HG03342 (cell line): ENCODE results near the gene PSMC3IP.

Experiments
- ATAC-seq: cut with Tn5 transposase; IDR thresholded peaks from one replicate; pipeline ENCODE4 v1.9.1; 2021; ENCODE audit warnings: mild to moderate bottlenecking, moderate library complexity; ENCODE audit not compliant: unreplicated experiment

Gene PSMC3IP

DNA sequence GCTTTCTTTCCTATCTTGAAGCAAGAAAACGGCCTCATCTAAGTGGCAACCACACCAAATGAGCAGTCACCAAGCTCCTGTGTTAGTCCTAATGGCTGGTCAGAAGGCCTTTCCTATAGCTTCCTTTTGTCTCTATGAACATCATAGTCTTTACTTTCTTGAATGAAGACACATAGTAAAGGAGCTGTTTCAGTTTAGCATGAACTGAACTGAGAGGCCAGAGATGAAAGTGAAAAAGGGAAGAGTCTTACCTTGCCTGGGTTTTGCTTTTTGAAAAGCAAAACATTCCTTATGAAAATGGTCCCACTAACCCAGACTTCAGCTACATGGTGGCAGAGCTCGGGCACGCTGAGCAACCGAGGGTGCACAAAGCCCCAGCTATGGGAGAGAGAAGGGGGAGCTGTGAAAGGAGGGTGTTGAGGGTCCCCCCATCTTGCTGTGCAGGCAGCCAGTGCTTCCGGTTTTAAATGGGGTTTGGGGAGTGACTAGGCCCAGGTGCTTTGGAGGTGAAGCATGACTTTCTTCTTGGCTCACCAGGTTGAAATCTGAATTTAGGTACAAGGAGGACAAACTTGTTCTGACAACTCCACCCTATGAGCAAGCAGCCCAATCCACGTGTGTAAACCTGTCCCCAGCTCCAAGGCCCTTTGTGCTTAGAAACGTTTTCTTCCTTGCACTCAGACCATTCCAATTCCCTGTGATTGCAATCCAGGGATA, 9.1 kb upstream of the PSMC3IP start:
- no peak for ATAC-seq

DNA sequence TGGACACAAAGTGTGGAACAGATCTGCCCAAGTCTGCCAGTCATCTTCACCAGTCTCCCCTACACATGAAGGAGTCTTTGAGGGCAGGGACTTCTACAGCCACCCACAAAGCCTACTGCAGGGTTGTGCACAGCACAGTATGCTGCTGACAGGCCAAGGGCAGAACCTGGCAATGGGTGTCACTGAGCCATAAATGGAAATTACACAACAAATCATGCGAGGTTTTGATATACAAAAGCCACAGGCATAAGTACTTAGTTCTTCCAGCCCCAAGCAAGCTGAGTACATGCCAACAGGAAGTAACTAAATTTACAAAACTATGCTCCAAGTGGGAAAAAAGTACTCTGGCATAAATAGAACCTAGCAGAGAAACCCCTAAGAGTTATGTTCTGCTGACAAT, 7.8 kb upstream of the PSMC3IP start:
- ATAC-seq, result no peak

DNA sequence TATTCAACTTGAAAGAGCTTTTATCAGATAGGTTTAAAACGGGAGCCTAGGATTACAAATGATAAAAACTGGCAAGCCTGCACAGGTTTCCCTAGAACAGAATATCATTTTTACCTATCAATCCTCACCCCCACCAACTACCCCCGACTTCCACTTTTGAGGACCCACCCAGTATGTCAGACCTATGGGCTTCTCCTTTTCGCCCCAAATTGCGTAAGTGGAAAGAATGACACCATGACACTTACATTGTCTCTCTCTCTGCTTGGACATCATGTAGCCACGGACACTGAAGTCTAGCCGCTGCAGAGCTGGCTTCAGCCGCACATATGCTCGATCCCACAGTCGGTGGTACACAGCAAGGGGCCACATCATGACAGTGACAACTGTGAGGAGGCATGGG, 7.4 kb upstream of the PSMC3IP start:
- no peak for ATAC-seq

DNA sequence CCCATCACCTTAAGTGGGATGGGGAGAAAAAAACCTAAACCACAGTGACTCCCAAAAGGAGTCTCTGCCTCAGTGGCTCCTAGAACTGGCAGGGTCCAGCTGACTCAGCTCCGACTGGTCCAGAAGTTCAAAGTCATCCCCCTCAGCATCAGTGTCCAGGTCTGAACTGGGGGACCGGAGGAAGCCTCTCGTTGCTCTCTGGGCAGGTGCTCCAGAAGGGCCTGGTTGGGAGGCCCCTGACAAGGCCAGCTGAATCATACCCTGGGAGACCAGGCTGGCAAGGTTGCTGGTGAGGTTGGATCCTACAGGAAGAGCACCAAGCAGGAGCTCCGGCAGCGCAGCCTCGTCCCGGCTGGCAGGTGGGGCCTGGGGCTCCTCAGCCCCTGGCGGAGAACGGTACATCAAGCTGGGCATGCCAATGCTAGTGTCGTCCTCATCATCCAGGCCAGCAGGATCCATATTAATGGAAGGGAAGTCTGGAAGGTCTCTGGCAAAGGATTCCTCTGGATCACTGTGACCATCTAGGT, 4.3 kb upstream of the PSMC3IP start:
- ATAC-seq, result no peak

DNA sequence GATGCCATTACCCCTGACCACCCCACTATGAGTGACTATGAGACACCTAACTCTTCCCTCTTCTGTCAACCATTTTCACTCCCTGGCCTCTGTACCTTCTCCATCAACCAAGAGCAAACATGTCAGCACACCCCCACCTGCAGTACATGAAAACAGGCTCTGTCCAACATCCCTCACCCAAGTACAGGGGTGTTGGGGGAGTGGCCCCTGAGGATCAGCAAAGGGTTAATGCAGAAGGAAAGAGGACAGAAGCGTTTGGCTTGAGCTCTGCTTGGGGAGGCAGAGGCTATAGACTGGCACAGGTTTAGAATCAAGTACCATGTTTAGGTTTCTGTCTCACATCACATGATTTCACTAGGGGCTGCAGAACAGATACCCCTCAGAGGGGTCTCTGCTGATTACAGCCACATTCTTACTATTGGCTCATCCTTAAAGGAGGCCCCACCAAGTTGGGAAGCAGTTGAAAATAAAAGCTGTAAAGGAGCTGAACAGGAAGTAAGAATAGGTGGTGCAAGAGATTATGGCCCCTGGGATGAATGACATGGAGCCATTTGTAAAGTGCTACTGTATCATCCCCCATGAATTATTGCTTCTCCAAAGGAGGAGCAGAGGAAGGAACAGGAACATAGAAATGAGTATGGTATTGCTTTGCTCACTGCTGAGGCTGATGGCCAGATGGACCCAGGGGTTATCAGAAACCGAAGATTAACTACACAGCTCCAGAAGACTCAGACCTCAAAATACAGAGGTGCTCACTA, 2.4 kb upstream of the PSMC3IP start:
- no peak for ATAC-seq

DNA sequence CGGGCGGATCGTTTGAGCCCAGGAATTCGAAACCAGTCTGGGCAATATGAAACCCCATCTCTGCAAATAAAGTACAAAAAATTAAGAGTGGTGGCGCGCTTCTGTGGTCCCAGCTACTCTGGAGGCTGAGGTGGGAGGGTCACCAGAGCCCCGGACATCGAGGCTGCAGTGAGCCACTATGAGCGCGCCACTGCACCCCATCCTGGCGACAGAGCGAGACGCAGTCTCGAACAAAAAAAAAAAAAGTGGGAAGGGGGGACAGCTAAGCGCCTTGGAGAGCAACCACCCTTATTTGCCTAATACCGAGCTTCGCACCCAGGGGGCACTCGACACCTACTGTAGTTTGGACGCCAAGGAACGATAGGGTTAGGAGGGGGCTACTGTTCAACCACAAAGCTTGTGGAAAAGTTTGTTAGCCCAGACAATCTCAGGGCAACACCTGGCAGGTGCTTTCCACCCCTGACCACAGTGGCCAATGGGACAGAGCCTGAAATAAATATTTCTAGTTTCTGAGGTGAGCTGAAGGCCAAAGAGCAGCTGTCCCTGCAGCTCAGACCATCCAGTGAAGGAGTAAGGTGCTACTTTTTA, 847 bp upstream of the PSMC3IP start:
- ATAC-seq, result peak; percentile 60

DNA sequence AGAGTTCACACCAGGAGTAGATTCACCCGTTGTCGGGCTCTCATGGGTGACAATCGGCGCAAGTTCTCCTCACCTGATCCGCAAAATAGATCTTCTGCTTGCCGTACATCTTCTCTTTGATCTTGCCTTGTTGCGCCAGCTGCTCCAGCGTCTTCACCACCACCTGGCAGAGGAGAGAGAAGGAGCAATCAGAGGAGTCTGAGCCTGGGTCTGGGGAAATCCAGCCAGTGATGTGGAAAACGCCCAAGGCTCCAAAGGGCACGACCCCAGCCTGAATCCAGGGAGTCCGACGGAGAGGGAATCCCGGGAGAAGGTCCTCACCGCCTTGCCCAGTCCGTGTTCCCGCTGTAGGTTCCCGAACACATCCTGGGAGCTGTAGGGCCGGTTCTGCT, 393 bp downstream of the PSMC3IP start:
- no peak for ATAC-seq

DNA sequence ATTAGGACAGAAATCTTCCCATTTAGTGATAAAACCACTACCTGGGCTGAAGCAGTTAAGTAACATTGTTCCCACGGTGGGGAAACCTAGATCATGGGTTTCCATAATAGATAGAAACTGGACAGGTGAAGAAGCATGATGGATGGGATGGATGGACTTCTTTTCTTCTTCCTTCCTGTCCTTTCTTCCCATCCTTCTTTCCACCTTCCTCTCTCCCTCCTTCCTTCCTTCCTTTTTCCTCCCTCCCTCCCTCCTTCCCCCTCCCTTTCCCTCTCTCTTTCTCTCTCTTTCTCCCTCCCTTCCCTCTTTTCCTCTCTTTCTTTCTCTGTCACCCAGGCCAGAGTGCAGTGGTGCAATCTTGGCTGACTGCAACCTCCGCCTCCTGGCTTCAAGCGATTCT, 3.1 kb downstream of the PSMC3IP start:
- ATAC-seq, result no peak

DNA sequence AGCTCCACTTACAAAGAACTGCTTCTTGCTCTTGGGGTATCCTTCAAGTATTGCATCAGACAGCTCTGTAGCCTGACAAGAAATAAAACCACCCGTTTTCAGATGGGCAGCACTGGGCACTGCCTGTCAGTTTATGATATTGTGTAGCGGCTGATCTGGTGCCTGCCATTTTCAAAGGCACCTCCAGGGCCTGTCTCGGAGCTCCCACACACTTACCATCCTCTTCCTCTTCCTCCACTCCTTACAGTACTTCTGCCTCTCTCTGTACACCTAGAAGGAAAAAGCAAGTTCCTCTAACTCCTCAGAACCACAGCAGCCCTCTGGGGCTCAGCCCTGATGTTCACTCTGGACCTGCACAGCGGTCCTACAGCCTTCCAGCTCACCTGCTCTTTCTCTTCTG, 4.4 kb downstream of the PSMC3IP start:
- no peak for ATAC-seq

DNA sequence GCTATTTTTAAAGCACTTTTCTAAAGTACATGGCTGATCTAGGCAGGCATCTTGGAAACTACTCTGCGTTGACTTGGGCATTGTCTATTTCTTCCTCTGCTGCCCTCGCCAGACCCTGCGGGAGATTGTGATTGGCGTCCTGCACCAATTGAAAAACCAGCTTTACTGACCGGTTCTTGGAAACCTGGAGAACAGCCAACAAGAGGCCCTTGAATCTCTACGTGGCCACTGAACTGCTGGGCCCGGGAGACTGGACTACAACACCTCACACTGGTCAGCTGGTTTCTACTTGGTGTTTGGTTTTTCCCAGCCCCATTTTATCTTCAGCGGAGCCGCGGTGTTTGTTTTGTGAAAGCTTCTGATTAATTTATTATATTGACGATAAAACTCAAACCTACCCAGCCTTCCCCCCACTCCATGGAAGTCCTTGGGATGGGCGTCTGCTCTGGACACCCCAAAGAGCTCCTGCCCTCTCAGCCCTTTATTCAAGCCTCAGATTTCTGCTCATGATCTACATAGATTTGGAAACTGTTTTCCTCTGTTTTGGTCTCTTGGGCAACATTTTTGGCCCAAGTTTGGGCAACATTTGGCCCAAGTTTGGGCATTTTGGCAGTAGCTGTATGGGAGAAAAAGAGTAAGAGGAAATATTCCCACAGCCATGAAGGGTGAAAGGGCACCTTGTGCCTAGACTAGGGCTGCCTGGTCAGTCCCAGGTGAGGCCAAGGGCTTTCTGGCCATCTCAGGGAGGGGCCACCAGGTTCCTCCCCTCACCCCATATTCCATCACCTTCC, 5.9 kb downstream of the PSMC3IP start:
- ATAC-seq, result no peak

DNA sequence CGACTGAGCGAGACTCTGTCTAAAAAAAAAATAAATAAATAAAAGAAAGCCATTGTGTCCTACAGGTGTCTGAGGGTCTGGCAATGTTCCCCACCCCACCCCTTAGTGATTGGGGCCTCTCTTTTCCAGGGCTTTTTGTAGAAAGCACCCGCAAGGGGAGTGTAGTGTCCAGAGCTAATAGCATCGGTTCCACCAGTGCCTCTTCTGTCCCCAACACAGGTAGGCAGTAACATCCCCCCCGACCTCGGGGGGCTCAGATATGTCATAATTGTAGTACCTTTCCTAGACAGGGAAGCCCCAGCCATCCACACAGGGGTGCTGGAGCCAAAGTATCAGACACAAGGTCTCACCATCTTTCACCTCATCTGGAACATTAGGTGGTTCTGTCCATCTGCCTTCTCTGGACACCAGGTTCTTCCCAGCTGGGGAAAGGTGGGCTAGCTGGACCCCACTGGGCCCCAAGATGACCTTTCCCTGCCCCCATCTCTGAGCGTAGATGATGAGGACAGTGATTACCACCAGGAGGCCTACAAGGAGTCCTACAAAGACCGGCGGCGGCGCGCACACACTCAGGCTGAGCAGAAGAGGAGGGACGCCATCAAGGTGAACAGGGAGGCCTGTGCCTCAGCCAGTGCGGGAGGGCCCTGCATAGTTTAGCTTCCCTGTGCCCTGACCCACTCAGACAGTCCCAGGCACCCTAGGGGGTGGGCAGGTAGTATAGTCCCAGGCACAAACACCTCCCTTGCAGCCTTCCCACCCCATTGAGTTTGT, 9.0 kb downstream of the PSMC3IP start:
- no peak for ATAC-seq

DNA sequence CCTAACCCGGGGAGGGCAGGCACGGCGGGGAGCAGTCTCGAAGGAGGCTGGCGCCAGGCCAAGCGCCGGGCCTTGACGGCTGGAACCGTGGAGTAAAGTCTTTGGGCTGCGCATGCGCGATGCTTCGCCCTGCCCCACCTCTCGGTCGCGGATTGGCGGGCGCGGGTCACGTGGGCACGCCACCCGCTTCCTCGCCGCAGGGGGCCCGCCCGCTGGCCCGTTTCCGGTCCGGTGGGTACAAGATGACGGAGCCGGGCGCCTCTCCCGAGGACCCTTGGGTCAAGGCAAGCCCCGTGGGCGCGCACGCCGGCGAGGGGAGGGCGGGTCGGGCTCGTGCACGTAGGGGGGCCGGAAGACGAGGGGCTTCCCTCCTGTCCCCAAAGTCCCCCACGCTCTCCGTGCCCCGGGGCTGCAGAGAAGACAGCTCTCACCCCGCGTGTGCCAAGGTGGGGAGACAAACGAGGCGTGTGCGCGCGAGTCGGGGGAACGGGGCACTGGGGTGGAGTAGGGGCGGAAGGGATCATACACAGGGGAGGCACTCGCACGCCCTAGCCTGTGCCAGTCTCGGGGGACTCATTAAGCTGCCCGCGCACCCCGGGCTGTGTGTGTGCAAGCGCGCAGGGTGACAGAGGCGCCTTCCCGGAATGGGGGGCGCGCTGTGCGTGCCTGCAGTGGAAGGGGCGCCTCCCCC, 10.5 kb downstream of the PSMC3IP start, which contains the start of gene MLX:
Gene MLX, plus strand, starts transcription at position 218 of the 691 bp plus-strand sequence. Its CDS starts 25 bp downstream, at position 243.
- peak; percentile 54 for ATAC-seq

DNA sequence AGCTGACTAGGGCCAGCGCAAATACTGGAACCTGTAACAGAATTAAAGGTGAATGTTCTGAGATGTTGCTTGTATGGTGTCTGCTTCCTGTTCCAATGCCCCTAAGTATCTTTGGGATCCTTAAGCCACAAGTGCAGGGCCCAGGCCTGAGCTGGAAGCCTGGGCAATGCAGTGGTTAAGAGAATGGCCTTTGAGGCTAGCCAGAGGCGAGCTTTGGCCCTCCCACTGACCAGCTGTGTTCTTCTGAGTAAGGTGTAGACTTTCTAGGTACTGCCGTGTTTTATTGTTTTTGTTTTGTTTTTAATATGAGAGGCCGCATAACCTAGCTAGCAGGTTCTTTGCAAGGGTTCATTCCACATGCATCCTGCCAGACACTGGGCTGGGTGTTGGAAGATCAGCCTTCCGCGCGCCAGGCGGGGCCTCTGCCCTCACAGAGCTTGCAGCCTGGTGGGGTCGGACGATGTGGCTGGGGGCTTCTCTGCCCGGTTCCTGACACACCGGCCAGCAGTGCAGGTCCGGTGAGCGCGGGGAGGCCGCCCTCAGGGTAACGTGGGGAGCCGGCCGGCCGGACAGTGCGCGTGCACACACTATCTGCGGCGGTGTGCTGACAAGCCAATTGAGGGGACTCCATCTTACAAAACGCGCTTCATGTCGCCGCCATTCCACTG, 11.2 kb downstream of the PSMC3IP start:
- no peak for ATAC-seq

DNA sequence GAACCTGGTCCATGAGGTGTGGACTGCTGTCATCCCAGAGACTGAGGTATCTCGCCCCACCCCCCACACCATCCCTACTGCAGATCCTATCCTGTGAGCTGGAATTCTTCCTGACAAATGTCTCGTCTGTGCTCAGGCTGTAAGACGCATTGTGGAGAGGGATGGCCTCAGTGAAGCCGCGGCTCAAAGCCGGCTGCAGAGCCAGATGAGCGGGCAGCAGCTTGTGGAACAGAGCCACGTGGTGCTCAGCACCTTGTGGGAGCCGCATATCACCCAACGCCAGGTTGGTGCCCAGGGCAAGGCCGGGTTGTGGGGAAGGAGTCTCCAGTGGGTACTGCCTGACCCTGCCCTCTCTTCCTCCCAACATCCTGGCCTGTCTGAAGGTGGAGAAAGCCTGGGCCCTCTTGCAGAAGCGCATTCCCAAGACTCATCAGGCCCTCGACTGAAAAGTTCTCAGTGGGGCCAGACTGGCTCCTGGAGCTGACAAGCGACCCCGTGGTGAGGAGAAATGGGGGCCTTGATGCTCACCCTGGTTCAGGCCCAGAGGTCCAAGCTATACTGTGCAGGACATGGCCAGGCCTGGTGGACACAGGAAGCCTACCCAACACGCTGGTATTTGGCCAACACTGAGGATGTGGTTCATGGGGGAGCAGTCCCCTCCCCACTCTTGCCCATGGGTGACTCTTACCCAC, 11.9 kb downstream of the PSMC3IP start:
- no peak for ATAC-seq

DNA sequence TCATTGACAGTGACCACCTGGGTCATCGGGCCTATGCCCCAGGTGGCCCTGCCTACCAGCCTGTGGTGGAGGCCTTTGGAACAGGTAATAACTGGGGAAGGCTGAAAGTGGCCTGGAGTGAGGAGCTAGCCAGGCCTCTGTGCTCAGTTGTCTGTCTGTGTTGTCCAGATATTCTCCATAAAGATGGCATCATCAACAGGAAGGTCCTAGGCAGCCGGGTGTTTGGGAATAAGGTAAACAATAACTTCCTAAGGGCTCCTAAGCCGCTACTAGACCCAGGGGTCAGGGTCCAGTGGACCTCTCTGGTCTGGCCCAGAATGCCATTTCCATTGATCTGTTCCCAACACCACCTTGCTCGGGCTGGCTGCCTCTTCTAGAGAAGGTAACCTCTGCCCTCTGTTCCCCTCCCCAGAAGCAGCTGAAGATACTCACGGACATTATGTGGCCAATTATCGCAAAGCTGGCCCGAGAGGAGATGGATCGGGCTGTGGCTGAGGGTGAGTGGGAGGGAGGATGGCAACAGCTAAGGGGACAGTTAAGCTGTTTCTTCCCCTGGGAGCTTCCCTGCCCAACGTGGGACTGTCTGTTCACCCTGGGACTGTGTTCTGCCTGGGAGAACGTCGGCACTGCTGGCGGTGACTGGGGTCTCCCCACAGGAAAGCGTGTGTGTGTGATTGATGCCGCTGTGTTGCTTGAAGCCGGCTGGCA, 12.6 kb downstream of the PSMC3IP start:
- ATAC-seq, result no peak

DNA sequence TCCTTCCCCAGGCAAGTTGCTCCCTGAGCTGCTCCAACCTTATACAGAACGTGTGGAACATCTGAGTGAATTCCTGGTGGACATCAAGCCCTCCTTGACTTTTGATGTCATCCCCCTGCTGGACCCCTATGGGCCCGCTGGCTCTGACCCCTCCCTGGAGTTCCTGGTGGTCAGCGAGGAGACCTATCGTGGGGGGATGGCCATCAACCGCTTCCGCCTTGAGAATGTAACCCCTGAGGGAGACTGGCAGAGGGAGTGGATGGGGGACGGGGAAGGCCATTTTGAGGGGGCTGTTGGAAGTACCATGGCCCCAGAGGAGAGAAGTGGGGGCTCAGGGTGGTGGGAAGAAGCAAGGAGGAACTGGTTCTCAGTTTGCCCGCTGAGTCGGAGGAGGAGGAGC, 13.6 kb downstream of the PSMC3IP start:
- ATAC-seq, result no peak

DNA sequence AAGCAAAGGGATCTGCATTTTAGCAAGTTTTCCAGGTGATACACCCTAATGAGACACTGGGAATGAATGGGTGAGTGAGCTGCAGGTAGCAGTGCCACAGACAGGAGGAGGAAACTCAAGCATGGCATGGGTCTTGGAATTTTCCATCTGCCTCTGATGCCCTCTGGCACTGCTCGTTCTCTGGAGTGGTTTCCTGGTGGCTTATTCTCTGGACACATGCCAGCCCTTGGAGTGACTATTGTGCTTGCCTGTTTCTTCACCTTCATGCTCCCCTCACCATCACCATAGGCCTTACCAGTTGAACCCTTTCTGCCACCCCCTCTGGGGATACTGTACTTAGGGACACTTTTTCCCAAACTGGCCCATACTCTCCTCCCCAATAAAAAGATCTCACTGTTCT, 14.0 kb downstream of the PSMC3IP start:
- ATAC-seq, result no peak

DNA sequence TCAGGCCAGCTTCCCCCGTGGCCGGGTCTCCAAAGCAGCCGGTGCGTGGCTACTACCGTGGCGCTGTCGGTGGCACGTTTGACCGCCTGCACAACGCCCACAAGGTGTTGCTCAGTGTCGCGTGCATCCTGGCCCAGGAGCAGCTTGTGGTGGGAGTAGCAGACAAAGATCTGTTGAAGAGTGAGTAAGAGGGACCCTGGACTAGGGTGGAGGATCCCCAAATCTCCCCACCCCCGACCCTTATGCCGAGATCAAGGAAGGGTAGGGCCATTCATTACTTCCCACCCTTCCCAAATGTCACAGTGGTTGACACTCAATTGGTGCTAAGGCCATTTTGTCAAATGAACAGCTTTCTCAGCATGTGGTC, 14.4 kb downstream of the PSMC3IP start:
- ATAC-seq, result no peak
